ENCODE data around the gene KDM4C. TPM values are rescaled to one million over a fixed set of nuclear protein-coding genes. Genes with fewer than 3 reads are reported as not detected.

Gene KDM4C
- total and polyA plus RNA-seq, 2 of the 8 experiments (the other 6 are each of a cell fraction or from before 2014, with no cell fraction given) = 13.0 to 26.1 TPM

DNA sequence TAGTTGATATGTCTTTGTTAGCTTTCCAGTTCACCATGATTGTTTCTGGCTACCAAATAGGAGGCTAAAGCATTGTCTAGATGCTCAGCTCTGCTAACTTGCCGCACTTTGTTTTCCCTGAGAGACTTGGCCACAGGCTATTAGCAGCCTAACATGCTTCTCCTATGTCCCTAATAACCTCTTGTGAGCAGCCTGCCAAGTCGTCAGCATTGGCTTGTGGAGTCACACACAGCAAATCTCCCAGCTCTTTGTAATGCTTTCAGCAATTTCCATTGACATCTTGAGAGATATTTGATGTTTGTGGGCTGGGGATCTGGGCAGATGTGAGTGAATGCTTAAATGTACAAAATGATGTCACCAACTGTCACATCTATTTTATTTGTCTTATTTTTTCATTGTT is 346.9 kb downstream of the KDM4C start:
- CTCF ChIA-PET (ENCODE audit: partially characterized antibody) = interaction anchor here (0.9 to 5.6 kb wide), 5 partner anchors 11 to 277 kb away, joined by 3 to 23 read pairs (median 4); no protein-coding TSS in a partner anchor
- Histone ChIP-seq H3K23me2 (ENCODE audit: low read depth, low read length) (no peaks in the 10 kb centered on the region), H2BK120ac (replicated peaks; ENCODE audit: low read depth, low read length) (no peak overlapping the region), H4K8ac (ENCODE audit: extremely low read depth, insufficient read depth, low read length) (no peak overlapping the region), H4K20me1 (replicated peaks in 1 of 2; ENCODE audit: control insufficient read depth in 1 of 2, insufficient read depth in 2 of 2, low read length in 2 of 2) (no peaks in the 10 kb centered on the region), H4K91ac (replicated peaks; ENCODE audit: insufficient read length, low read length) (no peak overlapping the region), H2AK5ac (ENCODE audit: low read depth, low read length) (no peak overlapping the region), H3K9ac (replicated peaks in 1 of 4; ENCODE audit: extremely low read depth in 1 of 4, low read depth in 3 of 4, low read length in 3 of 4) (no peak overlapping the region), H2BK5ac (ENCODE audit: low read depth, low read length) (no peak overlapping the region), H3K36me3 (ENCODE audit: control insufficient read depth in 2 of 4, insufficient read depth in 4 of 4, low read length in 3 of 4) (no peaks in the 10 kb centered on the region; a peak in 1 of 8 replicates), H2AFZ (ENCODE audit: low read length) (no peak overlapping the region), H3K27ac (ENCODE audit: low read depth, low read length) (no peak overlapping the region), H3K4me2 (ENCODE audit: insufficient read depth in 1 of 2, low read depth in 2 of 2, low read length in 2 of 2) (no peak overlapping the region), H3K9me3 (ENCODE audit: insufficient read depth in 2 of 2, low read depth in 1 of 2, low read length in 1 of 2) (no peaks in the 10 kb centered on the region), H3K79me2 (ENCODE audit: control insufficient read depth in 1 of 2, insufficient read depth in 2 of 2, low read length in 2 of 2) (no peaks in the 10 kb centered on the region), H3K4me1 (replicated peaks in 1 of 4; ENCODE audit: control insufficient read depth in 3 of 4, insufficient read depth in 4 of 4, low read length in 3 of 4) (peaks cover 0 to 5% (median 3%) of the 10 kb centered on the region in 4 experiments; a peak in 4 of 7 replicates), H3K4me3 (ENCODE audit: extremely low read depth in 1 of 4, insufficient read depth in 2 of 4, low read depth in 3 of 4, low read length in 4 of 4) (no peak overlapping the region), H2BK15ac (ENCODE audit: low read length) (no peak overlapping the region), H3K56ac (replicated peaks; ENCODE audit: insufficient read length, low read depth, low read length) (no peak overlapping the region), H3K27me3 (replicated peaks in 1 of 4; ENCODE audit: control insufficient read depth in 3 of 4, extremely low read depth in 1 of 4, insufficient read depth in 3 of 4, low read length in 3 of 4) (no peaks in the 10 kb centered on the region), H3K79me1 (ENCODE audit: low read depth, low read length) (no peaks in the 10 kb centered on the region), H3K18ac (ENCODE audit: extremely low read depth, low read length) (no peak overlapping the region), H3K14ac (ENCODE audit: insufficient read length) (no peak overlapping the region), H2BK20ac (ENCODE audit: low read length) (no peak overlapping the region), H4K5ac (ENCODE audit: insufficient read length, low read depth, low read length) (no peak overlapping the region), H3K23ac (ENCODE audit: insufficient read length) (no peak overlapping the region), H3K4ac (replicated peaks; ENCODE audit: insufficient read length, low read depth, low read length) (no peak overlapping the region), H2BK12ac (ENCODE audit: low read depth, low read length) (no peak overlapping the region)
- DNase-seq (ENCODE audit: low read depth in 1 of 2, low spot score in 2 of 2) (no peak), FAIRE-seq (no peak)
- whole genome bisulfite sequencing, 2 experiments (ENCODE audit: extremely low coverage in 1 of 2, insufficient coverage in 1 of 2, insufficient read length in 1 of 2, insufficient replicate concordance in 2 of 2, low coverage in 1 of 2, low lambda C conversion rate in 2 of 2, missing lambda C conversion rate in 1 of 2) = 91% methylated on average over 2 of the region's 2 CpGs; no CpG with 5 or more reads in 1 of the 2 experiments
- POLR2A ChIA-PET (ENCODE audit: partially characterized antibody) = no interaction called here
- TF ChIP-seq SIRT6 (IDR thresholded peaks at IDR 0.05; ENCODE audit: low read length) (no peak), CHD2 (IDR thresholded peaks at IDR 0.05; ENCODE audit: low read length) (no peak), POU5F1 (IDR thresholded peaks at IDR 0.05; ENCODE audit: low read depth, low read length) (no peak), RAD21 (IDR thresholded peaks at IDR 0.05 in 1 of 2, conservative IDR thresholded peaks at IDR 0.05 in 1 of 2; ENCODE audit: low read depth in 2 of 2, low read length in 2 of 2) (no peak), TBP (IDR thresholded peaks at IDR 0.05; ENCODE audit: low read depth, low read length) (no peak), SAP30 (IDR thresholded peaks at IDR 0.05; ENCODE audit: insufficient read depth, insufficient replicate concordance, low read length) (no peak)
- TF ChIP-seq, protein P1, sequence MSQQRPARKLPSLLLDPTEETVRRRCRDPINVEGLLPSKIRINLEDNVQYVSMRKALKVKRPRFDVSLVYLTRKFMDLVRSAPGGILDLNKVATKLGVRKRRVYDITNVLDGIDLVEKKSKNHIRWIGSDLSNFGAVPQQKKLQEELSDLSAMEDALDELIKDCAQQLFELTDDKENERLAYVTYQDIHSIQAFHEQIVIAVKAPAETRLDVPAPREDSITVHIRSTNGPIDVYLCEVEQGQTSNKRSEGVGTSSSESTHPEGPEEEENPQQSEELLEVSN (IDR thresholded peaks at IDR 0.05) = no peak

All from H1 (cell line).